ENCODE data around the gene KCNG2.

- TF ChIP-seq CTCF (conservative IDR thresholded peaks at IDR 0.05; ENCODE audit: low read length) (no peak), EZH2phosphoT487 (IDR thresholded peaks at IDR 0.05; ENCODE audit: borderline replicate concordance, low read depth, low read length) (no peak)
Observed at GRCh38 chr18:79910563-79911343, 113.0 kb downstream of the KCNG2 start.

All from OCI-LY7 (cell line).